ENCODE results near the gene LRRN2.

Gene LRRN2

GRCh38 chr1:204723131-204723787 lies 37.7 kb upstream of the LRRN2 start:
- no peak overlapping the region for H3K4me3 ChIP-seq (ENCODE audit: control insufficient read depth, low read depth, low read length)
- TF ChIP-seq CTCF (IDR thresholded peaks at IDR 0.05; ENCODE audit: control insufficient read depth, insufficient read depth, low read depth, low read length, missing control alignments) = no peak
- no peak for DNase-seq (ENCODE audit: low read depth)

- no peak for DNase-seq (ENCODE audit: low read depth)
- no peak for TF ChIP-seq CTCF (IDR thresholded peaks at IDR 0.05; ENCODE audit: control insufficient read depth, insufficient read depth, low read depth, low read length, missing control alignments)
- H3K4me3 ChIP-seq (ENCODE audit: control insufficient read depth, low read depth, low read length) = no peak overlapping the region
These were observed 36.0 kb upstream of the LRRN2 start for GRCh38 chr1:204721373-204722055.

- H3K4me3 ChIP-seq (ENCODE audit: control insufficient read depth, low read depth, low read length) = no peak overlapping the region
- no peak for TF ChIP-seq CTCF (IDR thresholded peaks at IDR 0.05; ENCODE audit: control insufficient read depth, insufficient read depth, low read depth, low read length, missing control alignments)
- DNase-seq (ENCODE audit: low read depth) = no peak
These were observed 31.1 kb upstream of the LRRN2 start for GRCh38 chr1:204716660-204717059.

- no peak for DNase-seq (ENCODE audit: low read depth)
- TF ChIP-seq CTCF (IDR thresholded peaks at IDR 0.05; ENCODE audit: control insufficient read depth, insufficient read depth, low read depth, low read length, missing control alignments) = no peak
- H3K4me3 ChIP-seq (ENCODE audit: control insufficient read depth, low read depth, low read length) = no peak overlapping the region
These were observed 29.4 kb upstream of the LRRN2 start for GRCh38 chr1:204714861-204715511.

- no peak overlapping the region for H3K4me3 ChIP-seq (ENCODE audit: control insufficient read depth, low read depth, low read length)
- DNase-seq (ENCODE audit: low read depth) = no peak
- no peak for TF ChIP-seq CTCF (IDR thresholded peaks at IDR 0.05; ENCODE audit: control insufficient read depth, insufficient read depth, low read depth, low read length, missing control alignments)
These were observed 28.8 kb upstream of the LRRN2 start for GRCh38 chr1:204714194-204714860.

GRCh38 chr1:204713541-204713940 lies 28.0 kb upstream of the LRRN2 start:
- no peak for DNase-seq (ENCODE audit: low read depth)
- no peak for TF ChIP-seq CTCF (IDR thresholded peaks at IDR 0.05; ENCODE audit: control insufficient read depth, insufficient read depth, low read depth, low read length, missing control alignments)
- no peak overlapping the region for H3K4me3 ChIP-seq (ENCODE audit: control insufficient read depth, low read depth, low read length)
